ENCODE results near the gene HSD17B1. TPM values are rescaled to one million over a fixed set of nuclear protein-coding genes. Genes with fewer than 3 reads are reported as not detected.
"Not testable (repeated sequence)": the region's sequence is repeated elsewhere in the genome, so short reads cannot be mapped to it uniquely, and the experiment has no call there.

Gene HSD17B1
- total RNA-seq, 1 donor, result 3.5 TPM

DNA sequence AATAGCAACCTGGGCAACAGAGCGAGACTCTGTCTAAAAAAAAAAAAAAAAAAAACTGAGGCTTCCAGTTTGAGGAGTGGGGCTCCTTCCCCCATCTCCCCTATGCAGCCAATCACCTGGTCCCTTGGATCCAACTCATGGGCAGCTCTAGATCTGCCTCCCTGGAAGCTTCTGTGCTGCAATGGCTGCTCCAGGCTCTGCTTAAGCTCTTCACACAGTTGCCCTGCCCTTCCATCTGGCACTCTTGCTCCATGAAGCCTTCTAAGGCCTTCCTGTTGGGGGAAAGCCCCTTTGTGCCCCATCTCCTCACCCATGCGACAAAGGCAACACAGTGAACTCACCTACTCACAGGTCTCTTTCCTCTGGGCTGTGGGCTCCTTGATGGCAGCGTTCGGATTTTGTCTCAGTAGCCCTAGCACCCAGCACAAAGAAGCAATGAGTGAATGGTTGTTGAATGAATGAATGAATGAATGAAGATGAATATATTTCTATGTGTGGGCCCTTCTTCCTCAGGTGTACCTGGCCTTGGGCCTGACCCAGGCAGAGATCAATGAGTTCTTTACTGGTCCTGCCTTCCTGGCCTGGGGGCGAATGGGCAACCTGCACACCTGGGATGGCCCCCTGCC lies 14.8 kb upstream of the HSD17B1 start:
- TF ChIP-seq, protein P1, sequence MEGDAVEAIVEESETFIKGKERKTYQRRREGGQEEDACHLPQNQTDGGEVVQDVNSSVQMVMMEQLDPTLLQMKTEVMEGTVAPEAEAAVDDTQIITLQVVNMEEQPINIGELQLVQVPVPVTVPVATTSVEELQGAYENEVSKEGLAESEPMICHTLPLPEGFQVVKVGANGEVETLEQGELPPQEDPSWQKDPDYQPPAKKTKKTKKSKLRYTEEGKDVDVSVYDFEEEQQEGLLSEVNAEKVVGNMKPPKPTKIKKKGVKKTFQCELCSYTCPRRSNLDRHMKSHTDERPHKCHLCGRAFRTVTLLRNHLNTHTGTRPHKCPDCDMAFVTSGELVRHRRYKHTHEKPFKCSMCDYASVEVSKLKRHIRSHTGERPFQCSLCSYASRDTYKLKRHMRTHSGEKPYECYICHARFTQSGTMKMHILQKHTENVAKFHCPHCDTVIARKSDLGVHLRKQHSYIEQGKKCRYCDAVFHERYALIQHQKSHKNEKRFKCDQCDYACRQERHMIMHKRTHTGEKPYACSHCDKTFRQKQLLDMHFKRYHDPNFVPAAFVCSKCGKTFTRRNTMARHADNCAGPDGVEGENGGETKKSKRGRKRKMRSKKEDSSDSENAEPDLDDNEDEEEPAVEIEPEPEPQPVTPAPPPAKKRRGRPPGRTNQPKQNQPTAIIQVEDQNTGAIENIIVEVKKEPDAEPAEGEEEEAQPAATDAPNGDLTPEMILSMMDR (IDR thresholded peaks at IDR 0.05; ENCODE audit: insufficient read depth, low read depth, low read length), result no peak
- no peak for DNase-seq (ENCODE audit: low read depth)
- H3K4me3 ChIP-seq (ENCODE audit: low read depth, low read length), result no peak overlapping the region

GRCh38 chr17:42538482-42538881 lies 14.2 kb upstream of the HSD17B1 start:
- no peak overlapping the region for H3K4me3 ChIP-seq (ENCODE audit: low read depth, low read length)
- no peak for DNase-seq (ENCODE audit: low read depth)
- TF ChIP-seq, protein P1 (IDR thresholded peaks at IDR 0.05; ENCODE audit: insufficient read depth, low read depth, low read length), result no peak

GRCh38 chr17:42540558-42540957 lies 12.2 kb upstream of the HSD17B1 start:
- H3K4me3 ChIP-seq (ENCODE audit: low read depth, low read length); DNase-seq (ENCODE audit: low read depth): not testable (repeated sequence)

GRCh38 chr17:42541041-42541833 lies 11.5 kb upstream of the HSD17B1 start:
- no peak overlapping the region for H3K4me3 ChIP-seq (ENCODE audit: low read depth, low read length)
- DNase-seq (ENCODE audit: low read depth), result no peak
- TF ChIP-seq, protein P1 (IDR thresholded peaks at IDR 0.05; ENCODE audit: insufficient read depth, low read depth, low read length), result no peak

GRCh38 chr17:42543190-42544079 lies 9.3 kb upstream of the HSD17B1 start:
- TF ChIP-seq, protein P1 (IDR thresholded peaks at IDR 0.05; ENCODE audit: insufficient read depth, low read depth, low read length), result no peak
- no peak for DNase-seq (ENCODE audit: low read depth)
- no peak overlapping the region for H3K4me3 ChIP-seq (ENCODE audit: low read depth, low read length)

DNA sequence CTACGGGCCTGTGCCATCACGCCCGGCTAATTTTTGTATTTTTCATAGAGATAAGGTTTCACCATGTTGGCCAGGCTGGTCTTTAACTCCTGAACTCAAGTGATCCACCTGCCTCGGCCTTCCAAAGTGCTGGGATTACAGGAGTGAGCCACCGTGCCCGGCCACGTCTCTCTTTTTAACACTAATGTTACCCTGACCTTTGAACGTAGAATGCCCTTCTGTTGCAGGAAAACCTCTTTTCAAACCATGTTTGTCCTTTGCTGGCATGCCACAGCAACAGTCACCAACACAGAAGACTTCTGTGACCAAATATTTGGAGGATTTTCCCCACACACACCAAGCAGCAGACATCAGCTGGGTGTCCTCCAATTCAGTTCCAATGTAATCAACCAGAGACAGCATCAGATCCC lies 7.8 kb upstream of the HSD17B1 start:
- H3K4me3 ChIP-seq (ENCODE audit: low read depth, low read length), result no peak overlapping the region
- DNase-seq (ENCODE audit: low read depth), result no peak
- TF ChIP-seq, protein P1 (IDR thresholded peaks at IDR 0.05; ENCODE audit: insufficient read depth, low read depth, low read length), result no peak

GRCh38 chr17:42545755-42546505 lies 6.8 kb upstream of the HSD17B1 start:
- not testable (repeated sequence) for DNase-seq (ENCODE audit: low read depth); H3K4me3 ChIP-seq (ENCODE audit: low read depth, low read length)
